HepG2 (cell line): ENCODE data around the gene RPP14. TPM values are rescaled to one million over a fixed set of nuclear protein-coding genes. Genes with fewer than 3 reads are reported as not detected.

Source experiments
- CCDC6 ChIP-seq: sonication (generic); formaldehyde crosslinking; IDR thresholded peaks from 2 replicates; pipeline ENCODE4 v1.8.1; 2022; ENCODE audit warnings: mild to moderate bottlenecking, missing genetic modification reagents, moderate library complexity
- ERF ChIP-seq: IDR thresholded peaks from 2 replicates; pipeline ENCODE4 v1.6.1; 2018; ENCODE audit warnings: missing biosample characterization, missing genetic modification reagents
- HMG20B ChIP-seq: conservative IDR thresholded peaks from 2 replicates; pipeline ENCODE4 v1.6.1; 2016; ENCODE audit warnings: missing genetic modification reagents, missing compliant biosample characterization
- KLF9 ChIP-seq: IDR thresholded peaks from 2 replicates; pipeline ENCODE4 v1.6.1; 2016; ENCODE audit warnings: low read depth
- PHF20 ChIP-seq: sonication (generic); formaldehyde crosslinking; IDR thresholded peaks from 2 replicates; pipeline ENCODE4 v1.5.0; 2020; ENCODE audit warnings: mild to moderate bottlenecking, missing genetic modification reagents
- RFX3 ChIP-seq: IDR thresholded peaks from 2 replicates; pipeline ENCODE4 v1.6.1; 2016; ENCODE audit warnings: missing biosample characterization, missing genetic modification reagents
- SOX13 ChIP-seq, 3 experiments: fragments of 450-650 bp in 1 of 3; sonication (generic) in 1 of 3; formaldehyde crosslinking in 1 of 3; IDR thresholded peaks in 2 of 3; conservative IDR thresholded peaks in 1 of 3; 2 replicates each; pipeline versions ENCODE4 v1.5.0 to v1.6.1; 2016 to 2020; ENCODE audit warnings: antibody characterized with exemption in 1 of 3, mild to moderate bottlenecking in 1 of 3, missing compliant biosample characterization in 1 of 3, missing genetic modification reagents in 1 of 3, moderate library complexity in 1 of 3
- SOX5 ChIP-seq: IDR thresholded peaks from 2 replicates; pipeline ENCODE4 v1.6.1; 2016; ENCODE audit warnings: borderline replicate concordance
- U2AF2 ChIP-seq: fragments of 200-400 bp; formaldehyde crosslinking; IDR thresholded peaks from 2 replicates; pipeline ENCODE4 v1.6.1; 2017; ENCODE audit warnings: low read depth, mild to moderate bottlenecking, low read length
- ZBTB1 ChIP-seq: sonication (generic); formaldehyde crosslinking; IDR thresholded peaks from 2 replicates; pipeline ENCODE4 v1.4.0; 2020; ENCODE audit warnings: missing genetic modification reagents, borderline replicate concordance
- ZFY ChIP-seq: sonication (generic); formaldehyde crosslinking; IDR thresholded peaks from 2 replicates; pipeline ENCODE4 v1.4.0; 2020; ENCODE audit warnings: missing genetic modification reagents
- ZNF589 ChIP-seq: sonication (generic); formaldehyde crosslinking; conservative IDR thresholded peaks from 2 replicates; pipeline ENCODE4 v1.8.0; 2022; ENCODE audit warnings: mild to moderate bottlenecking, moderate library complexity, missing genetic modification reagents
- polyA plus RNA-seq, 8 experiments: library from polyadenylated mRNA; depleted of rRNA in 3 of 8; stranded (reverse) in 7 of 8; unstranded in 1 of 8; fragments of >200 nt; fragmentation: Illumina TruSeq in 4 of 8; extraction: Trizol in 4 of 8; gene quantifications; 2 replicates each; pipeline versions ENCODE4 v1.2.1 to v1.2.3, GENCODE V29; 2011 to 2016; ENCODE audit warnings: low read depth in 4 of 8, missing spikeins in 1 of 8, mixed read lengths in 1 of 8; ENCODE audit not compliant: insufficient read depth in 1 of 8
- total RNA-seq, 5 experiments: library from RNA; depleted of rRNA; stranded (reverse); fragments of >200 nt; fragmentation: Illumina TruSeq; extraction: Trizol; gene quantifications; 2 replicates each; pipeline ENCODE4 v1.2.3, GENCODE V29; 2016; ENCODE audit warnings: low read depth in 1 of 5
- TF ChIP-seq, protein P1 (sequence below): IDR thresholded peaks from 2 replicates; pipeline ENCODE4 v1.4.0; 2020; ENCODE audit warnings: mild to moderate bottlenecking, missing genetic modification reagents
- TF ChIP-seq, protein P2 (sequence below): sonication (generic); formaldehyde crosslinking; IDR thresholded peaks from 2 replicates; pipeline ENCODE4 v1.4.0; 2020; ENCODE audit warnings: missing genetic modification reagents
- TF ChIP-seq, protein P3 (sequence below): sonication (generic); formaldehyde crosslinking; IDR thresholded peaks from 2 replicates; pipeline ENCODE4 v1.9.0; 2022; ENCODE audit warnings: low read depth, missing genetic modification reagents
- TF ChIP-seq, protein P4 (sequence below): sonication (generic); formaldehyde crosslinking; conservative IDR thresholded peaks from 2 replicates; pipeline ENCODE4 v1.4.0; 2020; ENCODE audit warnings: missing genetic modification reagents

Gene RPP14
- total and polyA plus RNA-seq, 2 of the 13 experiments (the other 11 are each of a cell fraction or from before 2014, with no cell fraction given), result 15.4 to 16.2 TPM

DNA sequence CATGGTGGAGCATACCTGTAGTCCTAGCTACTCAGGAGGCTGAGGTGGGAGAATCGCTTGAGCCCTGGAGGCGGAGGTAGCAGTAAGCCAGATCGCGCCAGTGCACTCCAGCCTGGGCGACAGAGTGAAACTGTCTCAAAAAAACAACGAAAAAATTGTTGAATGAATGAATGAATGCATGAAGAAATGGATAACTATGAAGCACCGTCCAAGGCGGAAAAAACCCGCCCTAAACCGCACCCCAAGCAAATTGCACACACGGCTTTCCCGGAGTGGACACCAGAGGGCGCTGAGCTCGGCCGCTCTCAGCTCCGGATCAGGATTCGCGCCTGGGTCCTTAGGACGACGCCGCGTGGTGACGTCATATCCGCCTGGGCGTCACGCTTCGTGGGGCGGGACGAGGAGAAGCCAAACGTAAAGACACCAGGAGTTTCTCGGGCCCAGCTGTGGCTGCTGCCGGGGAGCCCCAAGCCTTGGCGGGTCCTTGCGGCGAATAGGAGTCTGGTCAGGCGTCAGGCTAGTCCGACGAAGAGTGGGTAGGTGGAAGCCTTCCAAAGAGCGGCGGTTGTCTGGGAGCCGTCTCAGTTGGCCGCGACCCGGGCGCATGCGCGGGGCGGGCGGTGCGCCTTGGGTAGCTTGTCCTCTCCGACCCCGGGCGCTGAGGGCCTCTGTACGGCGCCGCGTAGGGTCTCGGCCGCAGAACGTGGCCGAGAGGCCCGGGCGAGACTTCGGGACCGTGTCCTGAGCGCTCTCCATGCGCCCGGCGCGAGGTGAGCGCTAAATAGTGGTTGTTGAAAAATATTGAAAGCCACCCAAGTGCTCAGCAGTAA lies at the start of gene RPP14, which contains the start of gene HTD2 (continued):
- TF ChIP-seq KLF9 (CRISPR knock-in tag) (no peak), RFX3 (CRISPR knock-in tag) (peak; percentile 19; the same call in 1 of the 2 replicates), CCDC6 (CRISPR knock-in tag) (peak; percentile 78), HMG20B (CRISPR knock-in tag) (0 out of 2 replicates have a peak, but pooled peaks have one; percentile 12), ZFY (CRISPR knock-in tag) (peak; percentile 90), U2AF2 (no peak), SOX5 (CRISPR knock-in tag) (peak; percentile 61), ERF (CRISPR knock-in tag) (peak; percentile 89), ZBTB1 (CRISPR knock-in tag) (no peak), ZNF589 (no peak), SOX13 (IDR thresholded peaks at IDR 0.05) (no peak), SOX13 (CRISPR knock-in tag; conservative IDR thresholded peaks at IDR 0.05 in 1 of 2, IDR thresholded peaks at IDR 0.05 in 1 of 2) (peak in 1 of 2 experiments; percentile 61; a peak in 2 of 4 replicates), PHF20 (CRISPR knock-in tag) (peak; percentile 87)
- TF ChIP-seq, protein P1, sequence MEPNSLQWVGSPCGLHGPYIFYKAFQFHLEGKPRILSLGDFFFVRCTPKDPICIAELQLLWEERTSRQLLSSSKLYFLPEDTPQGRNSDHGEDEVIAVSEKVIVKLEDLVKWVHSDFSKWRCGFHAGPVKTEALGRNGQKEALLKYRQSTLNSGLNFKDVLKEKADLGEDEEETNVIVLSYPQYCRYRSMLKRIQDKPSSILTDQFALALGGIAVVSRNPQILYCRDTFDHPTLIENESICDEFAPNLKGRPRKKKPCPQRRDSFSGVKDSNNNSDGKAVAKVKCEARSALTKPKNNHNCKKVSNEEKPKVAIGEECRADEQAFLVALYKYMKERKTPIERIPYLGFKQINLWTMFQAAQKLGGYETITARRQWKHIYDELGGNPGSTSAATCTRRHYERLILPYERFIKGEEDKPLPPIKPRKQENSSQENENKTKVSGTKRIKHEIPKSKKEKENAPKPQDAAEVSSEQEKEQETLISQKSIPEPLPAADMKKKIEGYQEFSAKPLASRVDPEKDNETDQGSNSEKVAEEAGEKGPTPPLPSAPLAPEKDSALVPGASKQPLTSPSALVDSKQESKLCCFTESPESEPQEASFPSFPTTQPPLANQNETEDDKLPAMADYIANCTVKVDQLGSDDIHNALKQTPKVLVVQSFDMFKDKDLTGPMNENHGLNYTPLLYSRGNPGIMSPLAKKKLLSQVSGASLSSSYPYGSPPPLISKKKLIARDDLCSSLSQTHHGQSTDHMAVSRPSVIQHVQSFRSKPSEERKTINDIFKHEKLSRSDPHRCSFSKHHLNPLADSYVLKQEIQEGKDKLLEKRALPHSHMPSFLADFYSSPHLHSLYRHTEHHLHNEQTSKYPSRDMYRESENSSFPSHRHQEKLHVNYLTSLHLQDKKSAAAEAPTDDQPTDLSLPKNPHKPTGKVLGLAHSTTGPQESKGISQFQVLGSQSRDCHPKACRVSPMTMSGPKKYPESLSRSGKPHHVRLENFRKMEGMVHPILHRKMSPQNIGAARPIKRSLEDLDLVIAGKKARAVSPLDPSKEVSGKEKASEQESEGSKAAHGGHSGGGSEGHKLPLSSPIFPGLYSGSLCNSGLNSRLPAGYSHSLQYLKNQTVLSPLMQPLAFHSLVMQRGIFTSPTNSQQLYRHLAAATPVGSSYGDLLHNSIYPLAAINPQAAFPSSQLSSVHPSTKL (CRISPR knock-in tag), result peak; percentile 64
- TF ChIP-seq, protein P2, sequence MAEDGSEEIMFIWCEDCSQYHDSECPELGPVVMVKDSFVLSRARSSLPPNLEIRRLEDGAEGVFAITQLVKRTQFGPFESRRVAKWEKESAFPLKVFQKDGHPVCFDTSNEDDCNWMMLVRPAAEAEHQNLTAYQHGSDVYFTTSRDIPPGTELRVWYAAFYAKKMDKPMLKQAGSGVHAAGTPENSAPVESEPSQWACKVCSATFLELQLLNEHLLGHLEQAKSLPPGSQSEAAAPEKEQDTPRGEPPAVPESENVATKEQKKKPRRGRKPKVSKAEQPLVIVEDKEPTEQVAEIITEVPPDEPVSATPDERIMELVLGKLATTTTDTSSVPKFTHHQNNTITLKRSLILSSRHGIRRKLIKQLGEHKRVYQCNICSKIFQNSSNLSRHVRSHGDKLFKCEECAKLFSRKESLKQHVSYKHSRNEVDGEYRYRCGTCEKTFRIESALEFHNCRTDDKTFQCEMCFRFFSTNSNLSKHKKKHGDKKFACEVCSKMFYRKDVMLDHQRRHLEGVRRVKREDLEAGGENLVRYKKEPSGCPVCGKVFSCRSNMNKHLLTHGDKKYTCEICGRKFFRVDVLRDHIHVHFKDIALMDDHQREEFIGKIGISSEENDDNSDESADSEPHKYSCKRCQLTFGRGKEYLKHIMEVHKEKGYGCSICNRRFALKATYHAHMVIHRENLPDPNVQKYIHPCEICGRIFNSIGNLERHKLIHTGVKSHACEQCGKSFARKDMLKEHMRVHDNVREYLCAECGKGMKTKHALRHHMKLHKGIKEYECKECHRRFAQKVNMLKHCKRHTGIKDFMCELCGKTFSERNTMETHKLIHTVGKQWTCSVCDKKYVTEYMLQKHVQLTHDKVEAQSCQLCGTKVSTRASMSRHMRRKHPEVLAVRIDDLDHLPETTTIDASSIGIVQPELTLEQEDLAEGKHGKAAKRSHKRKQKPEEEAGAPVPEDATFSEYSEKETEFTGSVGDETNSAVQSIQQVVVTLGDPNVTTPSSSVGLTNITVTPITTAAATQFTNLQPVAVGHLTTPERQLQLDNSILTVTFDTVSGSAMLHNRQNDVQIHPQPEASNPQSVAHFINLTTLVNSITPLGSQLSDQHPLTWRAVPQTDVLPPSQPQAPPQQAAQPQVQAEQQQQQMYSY (CRISPR knock-in tag), result 0 out of 2 replicates have a peak, but pooled peaks have one; percentile 24
- TF ChIP-seq, protein P3, sequence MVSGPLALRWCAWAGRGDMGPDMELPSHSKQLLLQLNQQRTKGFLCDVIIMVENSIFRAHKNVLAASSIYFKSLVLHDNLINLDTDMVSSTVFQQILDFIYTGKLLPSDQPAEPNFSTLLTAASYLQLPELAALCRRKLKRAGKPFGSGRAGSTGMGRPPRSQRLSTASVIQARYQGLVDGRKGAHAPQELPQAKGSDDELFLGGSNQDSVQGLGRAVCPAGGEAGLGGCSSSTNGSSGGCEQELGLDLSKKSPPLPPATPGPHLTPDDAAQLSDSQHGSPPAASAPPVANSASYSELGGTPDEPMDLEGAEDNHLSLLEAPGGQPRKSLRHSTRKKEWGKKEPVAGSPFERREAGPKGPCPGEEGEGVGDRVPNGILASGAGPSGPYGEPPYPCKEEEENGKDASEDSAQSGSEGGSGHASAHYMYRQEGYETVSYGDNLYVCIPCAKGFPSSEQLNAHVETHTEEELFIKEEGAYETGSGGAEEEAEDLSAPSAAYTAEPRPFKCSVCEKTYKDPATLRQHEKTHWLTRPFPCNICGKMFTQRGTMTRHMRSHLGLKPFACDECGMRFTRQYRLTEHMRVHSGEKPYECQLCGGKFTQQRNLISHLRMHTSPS (CRISPR knock-in tag), result no peak; the same call in 1 of the 2 replicates
- TF ChIP-seq, protein P4, sequence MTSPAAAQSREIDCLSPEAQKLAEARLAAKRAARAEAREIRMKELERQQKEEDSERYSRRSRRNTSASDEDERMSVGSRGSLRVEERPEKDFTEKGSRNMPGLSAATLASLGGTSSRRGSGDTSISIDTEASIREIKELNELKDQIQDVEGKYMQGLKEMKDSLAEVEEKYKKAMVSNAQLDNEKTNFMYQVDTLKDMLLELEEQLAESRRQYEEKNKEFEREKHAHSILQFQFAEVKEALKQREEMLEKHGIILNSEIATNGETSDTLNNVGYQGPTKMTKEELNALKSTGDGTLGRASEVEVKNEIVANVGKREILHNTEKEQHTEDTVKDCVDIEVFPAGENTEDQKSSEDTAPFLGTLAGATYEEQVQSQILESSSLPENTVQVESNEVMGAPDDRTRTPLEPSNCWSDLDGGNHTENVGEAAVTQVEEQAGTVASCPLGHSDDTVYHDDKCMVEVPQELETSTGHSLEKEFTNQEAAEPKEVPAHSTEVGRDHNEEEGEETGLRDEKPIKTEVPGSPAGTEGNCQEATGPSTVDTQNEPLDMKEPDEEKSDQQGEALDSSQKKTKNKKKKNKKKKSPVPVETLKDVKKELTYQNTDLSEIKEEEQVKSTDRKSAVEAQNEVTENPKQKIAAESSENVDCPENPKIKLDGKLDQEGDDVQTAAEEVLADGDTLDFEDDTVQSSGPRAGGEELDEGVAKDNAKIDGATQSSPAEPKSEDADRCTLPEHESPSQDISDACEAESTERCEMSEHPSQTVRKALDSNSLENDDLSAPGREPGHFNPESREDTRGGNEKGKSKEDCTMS (CRISPR knock-in tag), result no peak
